Measurements from ENCODE around the gene HOXC12.
A peak's percentile ranks its signal among the peaks of the same experiment; 100 is the strongest.

HOXC12 gene

DNA sequence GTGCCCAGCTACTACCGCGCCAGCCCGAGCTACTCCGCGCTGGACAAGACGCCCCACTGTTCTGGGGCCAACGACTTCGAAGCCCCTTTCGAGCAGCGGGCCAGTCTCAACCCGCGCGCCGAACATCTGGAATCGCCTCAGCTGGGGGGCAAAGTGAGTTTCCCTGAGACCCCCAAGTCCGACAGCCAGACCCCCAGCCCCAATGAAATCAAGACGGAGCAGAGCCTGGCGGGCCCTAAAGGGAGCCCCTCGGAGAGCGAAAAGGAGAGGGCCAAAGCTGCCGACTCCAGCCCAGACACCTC lies 30.9 kb downstream of the HOXC12 start:
- no peak for DNase-seq

DNA sequence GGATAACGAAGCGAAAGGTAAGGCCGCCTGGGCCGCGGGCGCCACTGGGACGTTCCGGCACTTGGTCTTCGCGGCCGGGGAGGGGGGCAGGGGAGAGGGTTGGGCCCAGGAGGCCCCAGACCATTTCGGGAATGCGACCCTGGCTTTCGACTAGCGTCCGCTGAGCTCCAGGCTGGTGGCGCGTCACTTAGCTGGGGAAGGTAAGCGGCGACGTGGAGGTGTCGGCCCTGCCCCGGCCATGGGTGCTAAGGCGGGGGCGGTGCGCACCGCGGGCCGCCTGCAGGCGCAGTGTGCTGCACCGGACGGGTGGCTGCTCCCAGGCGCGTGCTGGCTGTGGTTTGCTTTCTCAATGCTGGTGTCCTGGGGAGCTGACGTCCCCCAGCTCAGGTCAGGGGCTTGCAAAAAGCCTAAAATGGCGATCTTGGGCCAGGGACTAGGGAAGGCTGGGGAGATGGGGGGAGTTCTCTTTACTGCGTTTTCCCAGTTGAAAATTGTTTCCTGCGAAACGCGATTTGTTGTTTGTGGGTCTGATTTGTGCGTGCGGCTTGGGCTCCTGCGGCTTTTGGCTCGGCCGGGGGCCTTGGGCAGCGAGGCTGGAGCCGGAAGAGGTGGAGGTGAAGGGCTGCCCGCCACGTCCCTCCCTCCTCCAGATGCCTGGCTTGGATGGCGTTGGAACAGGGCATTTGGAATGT lies 31.4 kb downstream of the HOXC12 start:
- DNase-seq: no peak

DNA sequence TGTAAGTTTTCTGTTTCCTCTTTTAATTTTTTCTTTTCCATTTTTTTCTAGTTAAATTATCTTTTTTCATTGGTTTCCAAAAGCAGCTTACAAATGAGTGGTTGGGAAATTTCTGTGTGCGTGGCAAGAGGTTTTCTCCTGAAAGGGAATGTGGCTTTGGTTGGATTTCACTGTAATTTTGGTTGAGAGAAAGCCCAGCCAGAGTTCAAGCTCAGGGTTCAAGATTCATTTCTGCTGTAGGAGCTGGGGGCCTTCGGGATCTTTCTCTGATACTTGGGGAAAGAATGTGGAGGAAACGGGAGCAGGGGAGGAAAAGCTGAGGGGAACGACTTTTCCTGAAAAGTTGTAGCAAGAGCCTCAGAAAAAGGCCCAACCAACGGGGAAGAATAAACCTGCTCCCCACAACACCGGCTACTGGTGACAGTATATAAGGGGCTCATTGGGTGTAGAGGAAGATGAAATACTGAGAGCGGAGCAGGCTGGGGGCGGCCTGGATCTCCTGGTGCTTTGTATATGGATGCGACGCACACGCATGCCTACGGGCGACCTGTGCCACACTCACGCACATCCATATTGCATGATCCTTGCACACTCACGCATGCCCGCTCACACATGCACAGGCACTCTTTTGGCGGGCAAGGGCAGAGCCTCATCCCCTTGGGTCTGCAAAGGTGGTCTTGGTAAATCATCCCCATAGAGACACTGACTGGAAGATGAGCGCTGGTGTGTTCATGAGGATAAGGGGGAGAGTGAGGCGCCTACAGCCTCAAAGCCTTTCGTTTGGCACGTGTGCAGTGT lies 32.2 kb downstream of the HOXC12 start:
- no peak for DNase-seq

DNA sequence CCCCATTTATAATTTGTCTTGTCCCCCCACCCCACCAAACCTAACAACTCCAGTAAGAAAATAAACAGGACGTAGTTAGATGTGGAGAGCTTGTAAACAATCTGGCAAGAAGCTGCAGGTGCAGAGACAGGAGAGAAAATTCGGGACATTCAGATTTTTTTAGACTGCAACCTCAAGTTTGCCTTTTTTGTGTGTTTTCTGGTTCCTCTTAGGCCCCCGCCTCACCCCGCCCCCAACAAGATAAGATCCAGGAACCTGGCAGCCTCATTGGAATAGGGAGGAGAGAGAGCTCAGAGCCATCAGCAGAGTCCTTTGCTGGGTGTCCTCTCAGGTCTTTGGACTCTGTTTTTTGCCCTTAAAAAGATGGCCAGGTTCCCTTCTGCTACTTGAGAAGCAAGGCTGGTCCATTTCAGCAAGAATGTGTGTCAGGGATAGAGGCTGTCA lies 33.1 kb downstream of the HOXC12 start:
- DNase-seq: no peak

DNA sequence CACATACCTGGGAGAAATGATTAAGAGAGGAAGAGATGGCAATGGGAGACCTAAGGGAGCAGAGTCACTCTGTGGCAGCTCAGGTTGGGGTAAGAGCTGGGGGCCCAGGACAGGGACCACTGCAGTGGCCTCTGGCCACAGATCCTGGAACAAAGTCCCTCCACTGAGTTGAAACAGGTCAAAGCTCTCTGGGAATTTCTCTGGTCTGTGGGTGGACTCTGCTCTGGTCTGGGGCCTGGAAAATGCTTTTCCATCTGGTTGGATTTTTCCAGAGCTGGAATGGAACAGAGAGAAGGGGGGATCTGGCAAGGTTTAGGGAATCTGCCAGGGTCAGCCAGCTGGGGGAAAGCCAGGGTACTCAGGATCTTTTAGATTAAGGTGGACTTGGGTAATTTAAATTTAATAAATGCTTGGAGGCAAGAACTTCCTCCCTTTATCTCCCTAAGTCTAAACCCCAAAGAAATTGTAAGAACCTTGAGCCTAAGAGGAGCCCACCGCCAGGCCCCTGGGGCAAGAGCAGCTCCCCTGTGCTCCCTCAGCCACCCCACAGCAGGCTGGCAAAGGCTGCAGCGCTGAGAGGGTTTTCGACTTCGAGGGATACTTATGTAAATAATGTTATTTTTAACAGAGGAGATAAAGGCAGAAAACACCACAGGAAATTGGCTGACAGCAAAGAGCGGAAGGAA lies 34.0 kb downstream of the HOXC12 start:
- DNase-seq: no peak

DNA sequence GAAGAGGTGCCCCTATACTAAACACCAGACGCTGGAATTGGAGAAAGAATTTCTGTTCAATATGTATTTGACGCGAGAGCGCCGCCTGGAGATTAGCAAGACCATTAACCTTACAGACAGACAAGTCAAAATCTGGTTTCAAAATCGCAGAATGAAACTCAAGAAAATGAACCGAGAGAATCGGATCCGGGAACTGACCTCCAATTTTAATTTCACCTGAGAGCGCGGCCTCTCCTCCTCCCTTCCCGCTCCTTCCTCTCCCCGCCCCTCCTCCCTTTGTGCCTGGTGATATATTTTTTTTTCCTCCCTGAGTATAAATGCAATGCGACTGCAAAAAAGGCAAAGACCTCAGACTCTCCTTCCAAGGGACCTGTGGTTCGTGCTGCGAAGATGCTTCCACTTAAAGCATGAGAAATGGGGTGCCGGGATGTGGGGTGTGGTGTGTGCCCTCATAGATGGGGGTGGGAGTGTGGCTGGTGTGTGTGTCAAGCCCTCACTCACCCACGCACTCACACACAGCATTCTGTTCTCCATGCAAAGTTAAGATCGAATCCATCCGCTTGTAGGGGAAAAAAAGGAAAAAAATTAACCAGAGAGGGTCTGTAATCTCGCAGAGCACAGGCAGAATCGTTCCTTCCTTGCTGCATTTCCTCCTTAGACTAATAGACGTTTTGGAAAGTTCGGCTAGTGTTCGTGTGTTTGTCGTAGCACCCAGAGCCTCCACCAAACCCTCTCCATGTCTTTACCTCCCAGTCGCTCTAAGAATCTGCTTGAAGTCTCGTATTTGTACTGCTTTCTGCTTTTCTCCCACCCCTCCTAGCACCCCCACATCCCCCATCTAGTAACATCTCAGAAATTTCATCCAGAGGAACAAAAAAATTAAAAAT lies 34.8 kb downstream of the HOXC12 start:
- peak; percentile 86 for DNase-seq

DNA sequence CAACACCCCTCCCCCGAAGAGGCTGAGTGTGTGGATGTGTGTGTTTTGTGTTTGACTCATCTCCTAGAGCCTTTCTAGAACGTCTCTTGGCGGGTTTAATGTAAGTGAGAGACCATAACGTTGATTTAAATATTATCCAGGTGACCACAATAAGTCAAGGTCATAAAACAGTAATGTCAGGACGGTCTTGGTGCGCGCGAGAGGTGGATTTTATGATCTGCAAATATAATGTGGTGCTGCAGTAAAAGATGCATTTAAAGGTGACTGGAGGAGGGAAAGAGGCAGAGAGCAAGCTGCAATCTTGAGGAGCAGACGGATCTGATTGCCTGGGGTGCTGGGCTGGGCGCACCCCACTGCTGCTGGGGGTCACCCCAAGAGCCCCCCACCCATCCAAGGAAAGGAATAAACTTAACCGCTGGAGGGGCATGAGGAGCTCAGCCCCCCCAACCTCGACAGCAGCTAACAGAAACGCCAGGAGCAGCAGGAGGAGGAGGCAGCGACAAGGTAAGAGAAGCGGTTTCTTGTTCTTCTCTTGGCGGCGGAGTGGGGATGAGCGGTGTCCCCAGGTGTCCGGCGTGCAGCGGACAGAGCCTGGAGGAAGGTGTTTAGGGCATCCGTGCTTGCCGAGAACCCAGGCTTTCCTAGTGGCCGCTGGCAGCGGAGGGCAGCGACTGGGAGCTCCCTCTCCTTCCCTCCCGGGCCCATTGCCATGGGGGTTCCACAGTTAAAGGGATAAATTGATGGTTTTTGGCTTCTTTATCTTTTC lies 35.8 kb downstream of the HOXC12 start:
- DNase-seq: no peak

DNA sequence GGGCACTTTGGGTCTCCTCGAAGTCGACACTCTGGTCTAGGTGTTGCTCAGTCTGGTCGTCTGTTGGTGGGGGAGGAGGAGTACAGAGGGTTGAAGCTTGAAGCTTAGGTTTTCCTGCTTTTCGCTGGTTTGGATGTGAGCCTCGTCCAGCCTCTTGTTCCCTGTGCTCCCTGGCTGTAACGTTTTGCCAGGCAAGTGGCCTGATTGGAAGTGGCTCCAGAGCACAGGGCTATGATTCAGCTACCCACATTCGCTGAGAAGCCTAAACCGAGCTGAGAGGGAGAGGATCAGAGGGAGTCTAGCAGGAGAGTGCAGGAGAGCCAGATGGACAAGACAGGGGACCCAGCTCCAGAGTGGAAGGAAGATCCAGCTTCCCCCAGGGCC lies 36.4 kb downstream of the HOXC12 start:
- DNase-seq: no peak

DNA sequence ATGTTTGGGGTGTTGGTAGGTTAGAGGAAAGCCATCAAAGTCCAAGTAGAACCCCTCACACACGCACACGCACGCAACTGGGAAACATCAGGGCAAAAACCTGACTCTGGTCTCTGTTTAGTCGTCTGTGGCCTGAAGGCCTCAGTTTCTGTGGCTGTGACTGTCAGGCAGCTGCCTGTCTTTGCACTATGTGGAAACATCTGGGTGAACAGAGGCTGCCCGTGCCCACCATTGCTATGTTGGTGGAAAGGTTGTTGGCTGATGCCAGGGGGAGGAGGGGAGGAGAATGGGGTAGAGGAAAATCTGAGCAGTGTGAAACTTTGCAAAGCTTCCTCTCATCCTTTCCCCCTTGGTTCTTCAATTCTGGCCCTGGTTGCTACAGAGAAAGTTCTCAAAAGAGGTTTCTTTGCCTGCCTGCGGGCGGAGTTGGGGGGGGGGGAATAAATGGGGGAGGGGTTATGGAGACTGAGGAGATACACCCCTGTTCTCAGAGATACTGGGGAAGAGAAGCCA lies 37.7 kb downstream of the HOXC12 start:
- DNase-seq: no peak

DNA sequence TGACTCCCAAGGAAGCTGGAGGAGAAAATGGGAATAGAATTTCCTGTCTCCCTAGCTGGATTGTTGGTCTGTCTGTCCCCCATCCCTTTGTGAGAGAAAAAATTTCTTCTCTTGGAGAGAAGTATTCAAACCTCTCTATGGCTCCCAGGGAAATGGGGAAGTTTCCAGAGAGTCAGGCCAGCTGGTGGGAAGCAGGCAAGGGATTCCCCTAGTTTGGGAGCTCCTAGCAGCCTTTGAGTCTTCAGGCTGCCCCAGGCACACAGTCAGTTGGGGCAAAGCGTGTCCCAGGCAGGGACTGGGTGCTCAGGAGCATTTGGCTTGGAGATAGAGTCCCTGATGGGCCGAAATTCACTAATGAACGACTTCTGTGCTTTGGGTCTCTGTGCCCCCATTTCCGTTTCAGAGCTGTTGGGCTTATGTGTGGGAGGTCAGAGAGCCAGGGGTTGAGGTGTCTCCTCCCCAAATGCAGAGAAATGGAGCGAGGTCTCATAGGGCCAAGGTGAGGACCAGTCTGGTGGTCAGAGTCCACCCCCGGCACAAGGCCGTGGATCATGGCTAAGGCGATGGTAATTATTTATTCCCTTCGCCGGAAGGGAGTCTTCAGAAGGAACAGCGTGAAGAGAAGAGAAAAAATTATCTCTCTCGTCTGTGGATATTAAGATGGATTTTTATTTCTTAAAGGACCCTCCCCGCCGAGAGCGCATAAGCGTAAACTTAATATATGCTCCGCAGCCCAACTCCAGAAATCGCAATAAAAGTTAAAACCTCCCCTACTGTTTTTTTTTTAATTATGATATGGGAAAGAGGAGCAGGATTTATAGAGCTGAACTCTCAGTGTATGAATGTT lies 38.7 kb downstream of the HOXC12 start:
- DNase-seq: no peak

DNA sequence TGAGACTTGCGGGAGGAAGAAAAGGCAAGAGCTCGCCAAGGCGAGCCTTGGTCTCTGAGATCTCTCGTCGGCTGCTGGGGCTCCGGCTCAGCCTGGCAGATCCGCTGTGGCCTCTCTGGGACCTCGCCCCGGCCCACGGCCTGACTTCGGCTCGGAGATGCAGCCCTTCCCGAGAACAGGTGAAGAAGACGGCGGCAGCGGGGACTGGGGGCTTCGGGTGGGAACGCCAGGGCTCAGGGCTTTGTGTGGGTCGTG lies 39.2 kb downstream of the HOXC12 start:
- no peak for DNase-seq

DNA sequence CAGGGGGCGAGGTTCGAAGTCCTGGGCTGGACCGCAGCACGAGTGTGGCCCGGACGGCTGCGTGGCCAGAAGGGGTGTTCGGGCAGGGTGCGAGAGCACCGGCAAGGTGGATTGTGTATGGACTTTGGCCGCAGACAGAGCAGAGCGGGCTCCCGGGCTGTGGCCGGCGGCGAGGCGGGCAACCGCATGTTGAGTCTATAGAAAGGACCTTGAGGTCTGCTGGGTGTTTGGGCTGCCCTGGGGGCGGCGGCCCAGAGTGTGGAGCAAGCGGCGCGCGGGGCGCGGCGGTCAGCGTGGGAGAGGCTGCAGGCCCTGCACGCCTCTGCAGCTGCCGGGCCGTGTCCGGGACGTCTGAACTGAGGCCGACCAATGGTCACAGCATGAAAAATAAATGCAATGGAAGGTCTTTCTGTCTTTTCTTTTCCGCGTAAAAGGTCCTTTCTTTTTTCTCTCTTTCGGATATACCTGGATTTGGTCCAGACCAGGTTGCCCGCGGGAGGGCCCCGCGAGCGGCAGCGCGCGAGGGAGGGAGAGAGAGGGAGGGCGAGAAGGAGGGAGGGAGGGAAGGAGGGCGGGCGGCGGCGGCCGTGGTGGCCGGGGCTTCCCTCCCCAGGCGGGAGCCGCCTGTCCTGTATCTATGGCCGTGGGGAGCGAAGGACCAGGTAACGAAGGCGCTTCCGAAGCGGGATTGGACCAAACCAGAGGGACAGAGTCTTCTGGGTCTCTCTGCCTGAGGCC lies 39.7 kb downstream of the HOXC12 start:
- no peak for DNase-seq

DNA sequence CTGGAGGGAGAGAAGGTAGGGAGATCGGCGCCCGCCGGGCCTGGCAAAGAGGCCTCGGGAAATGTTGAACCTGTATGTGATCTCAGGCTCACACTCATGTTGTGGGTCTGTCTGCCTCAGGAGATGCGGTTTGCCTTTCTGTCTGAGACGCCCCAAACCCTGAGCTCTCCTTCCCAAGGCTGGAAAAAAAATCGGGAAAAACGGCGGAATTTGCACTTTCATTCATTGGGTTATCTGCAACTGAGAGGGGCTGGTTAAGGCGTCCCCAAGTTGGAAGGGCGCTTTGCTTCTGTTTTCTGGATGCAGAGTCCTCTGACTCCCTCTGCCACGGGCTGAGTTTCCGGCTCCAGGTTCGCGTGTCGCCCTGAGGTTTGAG lies 40.3 kb downstream of the HOXC12 start:
- DNase-seq: no peak

DNA sequence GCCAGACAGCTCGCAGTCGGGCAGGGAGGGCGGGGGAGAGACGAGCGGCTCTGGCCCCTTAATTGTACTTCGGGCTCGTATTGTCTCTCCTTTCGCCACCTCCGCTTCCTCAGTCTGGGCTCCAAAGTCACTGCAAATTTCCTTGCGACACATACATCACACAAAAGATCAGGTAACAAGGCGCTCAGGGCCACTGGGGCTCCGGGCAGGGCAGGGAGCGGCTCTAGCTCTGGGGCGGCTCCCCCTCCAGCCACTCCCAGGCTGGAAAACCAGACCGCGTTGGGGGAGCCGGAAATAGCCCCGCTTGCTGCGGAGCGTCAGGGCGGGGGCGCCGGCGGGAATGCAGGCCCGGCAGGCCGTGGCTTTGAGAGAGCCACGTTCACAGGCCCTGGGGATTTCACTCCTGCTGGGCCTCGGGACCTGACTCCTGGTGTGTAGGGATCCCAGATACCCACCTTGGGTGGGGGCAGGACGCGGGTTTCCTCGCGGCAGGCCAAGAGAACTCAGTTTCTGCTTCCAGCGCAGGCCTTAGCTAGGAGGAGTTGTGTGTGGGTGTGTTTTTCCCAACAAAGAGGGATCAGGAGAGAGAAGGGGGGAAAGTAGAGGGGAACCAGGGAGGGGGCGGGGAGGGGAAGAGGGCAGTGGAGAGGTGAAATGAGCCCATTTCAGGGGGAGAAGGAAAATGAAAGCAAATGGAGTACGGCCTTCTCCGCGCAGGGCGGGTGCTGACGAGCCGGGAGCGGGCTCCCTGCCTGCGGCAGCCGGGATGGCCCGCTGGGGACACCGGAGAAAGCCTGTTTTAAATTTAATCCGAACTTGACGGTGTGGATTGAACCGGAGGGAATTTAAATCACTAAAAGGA lies 40.9 kb downstream of the HOXC12 start:
- DNase-seq: peak; percentile 88

DNA sequence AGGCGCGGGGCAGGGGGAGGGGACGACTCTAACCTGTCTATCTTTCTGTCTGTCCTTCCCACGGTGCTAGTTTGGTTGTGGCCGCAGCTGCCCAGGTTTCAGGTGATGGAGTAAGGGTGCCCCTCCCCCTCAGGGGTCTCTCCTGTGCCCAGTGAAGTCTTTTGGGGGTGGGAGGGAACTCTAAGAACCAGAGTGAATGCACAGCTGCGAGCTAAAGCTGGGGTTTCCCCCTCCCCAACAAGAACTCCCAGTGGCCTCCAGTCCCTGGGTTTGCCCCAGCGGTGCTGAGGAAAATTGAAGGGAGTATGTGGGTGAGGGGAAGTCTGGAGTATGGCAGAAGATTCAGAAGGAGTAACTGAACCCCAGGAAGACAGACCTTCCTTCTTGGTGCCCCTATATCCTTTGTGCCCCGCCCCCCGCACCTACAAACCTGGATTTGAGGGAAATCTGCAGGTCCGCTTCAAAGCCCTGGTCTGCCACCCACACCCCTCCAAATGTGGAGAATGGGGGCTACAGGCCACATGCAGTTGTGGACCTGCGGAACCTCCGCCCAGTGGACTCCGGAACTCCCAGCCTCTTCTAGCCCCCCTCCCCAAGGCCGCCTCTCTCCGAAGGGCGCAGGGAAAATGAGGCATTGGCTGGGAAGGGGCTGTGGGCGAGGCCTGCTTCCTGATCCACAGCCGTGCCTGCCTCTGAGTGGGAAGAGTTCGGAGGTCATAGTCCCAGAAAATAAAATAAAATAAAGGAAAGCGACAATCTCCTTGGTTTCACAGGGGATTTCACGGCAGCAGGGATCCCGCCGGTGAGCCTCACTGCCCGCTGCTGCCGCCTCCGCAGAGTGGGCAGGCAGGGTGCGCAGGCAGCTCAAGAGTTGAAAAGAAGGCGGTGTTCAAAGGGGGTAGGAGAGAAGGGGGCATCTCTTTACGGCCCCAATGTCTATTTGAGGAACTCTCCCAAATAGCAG lies 41.8 kb downstream of the HOXC12 start:
- DNase-seq: no peak

DNA sequence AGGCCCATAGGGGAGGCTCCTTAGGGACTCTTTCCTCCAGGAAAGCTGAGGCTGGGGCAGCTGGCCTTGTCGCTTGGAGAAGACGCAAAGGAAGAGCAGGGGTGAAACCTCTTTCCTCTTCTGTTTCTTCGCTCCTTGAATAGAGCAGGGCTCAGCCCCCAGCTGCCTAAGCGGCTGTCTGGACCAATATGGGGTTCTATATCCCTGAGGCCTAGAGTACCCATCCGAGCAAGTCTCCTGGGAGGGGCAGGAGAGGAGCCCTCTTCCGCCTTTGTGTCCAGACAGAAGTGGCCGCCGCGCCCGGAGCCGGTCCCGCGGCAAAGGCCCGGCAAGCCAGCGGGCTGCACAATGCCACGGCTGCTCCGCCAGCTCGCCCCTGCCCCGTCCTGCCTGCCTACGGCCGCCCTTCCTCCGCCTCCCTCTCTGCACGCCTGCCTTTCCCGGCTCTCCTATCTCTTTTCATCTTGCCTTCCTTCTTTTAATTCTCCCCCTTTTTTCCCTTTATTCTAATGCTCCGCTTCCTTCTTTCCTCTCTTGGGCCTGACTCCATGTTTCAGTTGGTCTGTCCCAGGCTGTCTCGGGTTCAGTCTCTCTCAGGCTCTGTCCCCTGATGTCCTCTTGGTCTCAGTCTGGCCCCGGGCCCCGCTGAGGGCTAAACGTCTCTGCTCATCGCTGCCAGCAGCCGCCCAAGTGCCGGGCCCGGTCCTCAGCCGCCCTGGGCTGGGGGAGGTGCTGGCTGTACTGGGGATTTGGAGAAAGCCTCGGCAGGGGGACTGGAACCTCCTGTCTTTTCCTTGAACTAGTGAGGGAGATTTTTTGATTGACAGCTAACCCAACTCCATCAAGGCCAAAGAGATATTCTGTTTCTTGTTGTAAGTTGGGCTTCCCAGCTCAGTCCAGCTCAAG lies 42.8 kb downstream of the HOXC12 start:
- DNase-seq: no peak

DNA sequence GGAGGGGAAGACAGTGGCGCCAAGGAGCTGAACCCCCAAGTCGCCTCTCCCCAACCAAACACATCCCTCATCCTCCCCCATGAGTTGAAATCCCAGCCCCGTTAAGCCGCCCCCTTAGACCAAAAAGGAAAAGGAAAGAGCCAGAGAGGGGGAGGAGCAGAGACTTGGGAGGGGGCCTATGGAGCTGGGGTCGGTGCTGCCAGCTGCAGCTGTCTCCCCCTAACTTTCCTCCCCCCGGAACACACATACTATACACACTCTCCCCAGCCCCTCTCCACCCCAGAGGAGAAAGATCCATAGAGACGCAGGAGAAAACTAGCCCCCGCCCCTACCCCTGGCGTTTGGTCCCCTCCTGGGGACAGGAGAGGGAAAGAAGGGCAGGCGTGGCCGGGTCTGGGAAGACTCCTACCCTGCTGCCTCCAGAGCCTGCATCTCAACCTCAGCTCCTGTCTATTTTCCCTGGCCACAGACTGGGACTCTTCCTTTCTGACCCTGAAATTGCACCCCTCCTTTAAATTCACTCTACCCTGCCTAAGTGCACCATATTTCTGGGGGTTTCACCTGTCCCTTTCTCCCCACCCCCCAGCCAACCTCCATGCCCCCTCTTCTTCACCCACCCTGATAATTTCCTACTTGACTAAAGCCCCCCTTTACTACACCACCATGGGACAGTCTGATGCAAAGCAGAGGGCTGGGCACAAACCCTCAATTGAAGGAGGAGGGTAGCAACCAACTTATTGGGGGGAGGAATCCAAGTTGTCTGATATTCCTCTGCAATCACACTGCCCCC lies 43.6 kb downstream of the HOXC12 start:
- no peak for DNase-seq

All from 8988T (cell line).